Large intestine (tissue), 3 donors: Measurements from ENCODE around the gene SMG6. TPM values are rescaled to one million over a fixed set of nuclear protein-coding genes. Genes with fewer than 3 reads are reported as not detected.
"Not testable (repeated sequence)": the region's sequence is repeated elsewhere in the genome, so short reads cannot be mapped to it uniquely, and the experiment has no call there.

Experiments used
- DNase-seq, 2 donors: peaks; one replicate each; pipeline versions ENCODE4 v3.0.0 to v3.0.0-alpha.2; 2013
- H3K27ac ChIP-seq: one replicate; pipeline ENCODE4 v1.5.1; 2013; ENCODE audit warnings: low read length
- H3K27me3 ChIP-seq: 2 replicates; pipeline ENCODE4 v1.6.1; 2013; ENCODE audit warnings: low read length; ENCODE audit not compliant: control insufficient read depth, insufficient read depth
- H3K36me3 ChIP-seq: 2 replicates; pipeline ENCODE4 v1.6.1; 2013; ENCODE audit warnings: low read length; ENCODE audit not compliant: control insufficient read depth, insufficient read depth
- H3K4me1 ChIP-seq: one replicate; pipeline ENCODE4 v1.6.1; 2013; ENCODE audit warnings: low read length; ENCODE audit not compliant: control insufficient read depth, insufficient read depth
- H3K4me3 ChIP-seq: one replicate; pipeline ENCODE4 v1.5.1; 2013; ENCODE audit warnings: low read length
- H3K9me3 ChIP-seq: one replicate; pipeline ENCODE4 v1.6.1; 2013; ENCODE audit warnings: mild to moderate bottlenecking, low read depth, low read length, moderate library complexity; ENCODE audit not compliant: control insufficient read depth
- WGBS: methylation state at CpG from one replicate; pipeline ENCODE4 v1.1.5; 2013; ENCODE audit warnings: low lambda C conversion rate; ENCODE audit not compliant: insufficient coverage; 5-methylcytosine and 5-hydroxymethylcytosine counted together
- polyA plus RNA-seq: library from polyadenylated mRNA; unstranded; fragments of 120-200 nt; gene quantifications from one replicate; pipeline ENCODE4 v1.2.1, GENCODE V29; 2013

Gene SMG6
- polyA plus RNA-seq, 1 donor: 18.0 TPM

- no peak for DNase-seq
- H3K36me3 ChIP-seq: peaks cover 28% of the 10 kb centered on the region
- no peak overlapping the region for H3K4me3 ChIP-seq
- no peaks in the 10 kb centered on the region for H3K27me3 ChIP-seq
- peaks cover 26% of the 10 kb centered on the region for H3K4me1 ChIP-seq
- H3K9me3 ChIP-seq: no peaks in the 10 kb centered on the region
- 81% methylated on average over 2 of the region's 6 CpGs for WGBS
- H3K27ac ChIP-seq: peak overlapping the region; percentile 83
Observed at GRCh38 chr17:2171702-2172076, 131.9 kb downstream of the SMG6 start.

- Histone ChIP-seq H3K27me3 (no peaks in the 10 kb centered on the region), H3K4me3 (no peak overlapping the region), H3K4me1 (peaks cover 20% of the 10 kb centered on the region), H3K36me3 (peaks cover 32% of the 10 kb centered on the region), H3K9me3 (no peaks in the 10 kb centered on the region), H3K27ac (no peak overlapping the region)
- WGBS: 100% methylated on average over 1 of the region's 9 CpGs
- DNase-seq: no peak
Observed at GRCh38 chr17:2170023-2170422, 133.6 kb downstream of the SMG6 start.

- peaks cover 49% of the 10 kb centered on the region for H3K36me3 ChIP-seq
- not testable (repeated sequence) for H3K27me3 ChIP-seq
- WGBS: 100% methylated on average over 1 of the region's 12 CpGs
Observed at GRCh38 chr17:2165723-2166122, 137.9 kb downstream of the SMG6 start.

GRCh38 chr17:2158396-2158780, 145.2 kb downstream of the SMG6 start:
- H3K27ac ChIP-seq: no peak overlapping the region
- H3K4me1 ChIP-seq: no peaks in the 10 kb centered on the region
- DNase-seq: no peak
- 80% methylated on average over 1 of the region's 7 CpGs for WGBS
- no peaks in the 10 kb centered on the region for H3K27me3 ChIP-seq
- peaks cover 22% of the 10 kb centered on the region for H3K36me3 ChIP-seq
- H3K4me3 ChIP-seq: no peak overlapping the region
- H3K9me3 ChIP-seq: no peaks in the 10 kb centered on the region

More at GRCh38 chr17:2165723-2166122, 137.9 kb downstream of the SMG6 start:
- not testable (repeated sequence) for H3K27ac ChIP-seq, H3K9me3 ChIP-seq, DNase-seq, H3K4me1 ChIP-seq, H3K4me3 ChIP-seq

- Histone ChIP-seq H3K27me3 (no peaks in the 10 kb centered on the region), H3K36me3 (peaks cover 19% of the 10 kb centered on the region), H3K4me1 (no peaks in the 10 kb centered on the region), H3K9me3 (no peaks in the 10 kb centered on the region), H3K4me3 (no peak overlapping the region), H3K27ac (peak overlapping the region; percentile 5)
- DNase-seq: peak in 1 of 2 donors; percentile 42
- 60% methylated on average over 1 of the region's 3 CpGs for WGBS
Observed at GRCh38 chr17:2157675-2158395, 145.8 kb downstream of the SMG6 start.

GRCh38 chr17:2157081-2157480, 146.5 kb downstream of the SMG6 start:
- Histone ChIP-seq H3K4me1 (no peaks in the 10 kb centered on the region), H3K27me3 (no peaks in the 10 kb centered on the region), H3K9me3 (no peaks in the 10 kb centered on the region), H3K4me3 (no peak overlapping the region), H3K27ac (no peak overlapping the region), H3K36me3 (peaks cover 14% of the 10 kb centered on the region)
- DNase-seq: no peak
- WGBS: no CpG with 5 or more reads among the region's 4 CpGs

GRCh38 chr17:2156666-2157065, 146.9 kb downstream of the SMG6 start:
- DNase-seq: no peak
- Histone ChIP-seq H3K27me3 (no peaks in the 10 kb centered on the region), H3K27ac (no peak overlapping the region), H3K9me3 (no peaks in the 10 kb centered on the region), H3K4me3 (no peak overlapping the region), H3K4me1 (no peaks in the 10 kb centered on the region), H3K36me3 (peaks cover 14% of the 10 kb centered on the region)
- WGBS: 100% methylated on average over 1 of the region's 8 CpGs

GRCh38 chr17:2155573-2155972, 148.0 kb downstream of the SMG6 start:
- H3K9me3 ChIP-seq: no peaks in the 10 kb centered on the region
- no peaks in the 10 kb centered on the region for H3K27me3 ChIP-seq
- H3K4me3 ChIP-seq: no peak overlapping the region
- no peak overlapping the region for H3K27ac ChIP-seq
- 80% methylated on average over 2 of the region's 4 CpGs for WGBS
- peaks cover 13% of the 10 kb centered on the region for H3K36me3 ChIP-seq
- no peak for DNase-seq
- H3K4me1 ChIP-seq: no peaks in the 10 kb centered on the region

- Histone ChIP-seq H3K9me3 (no peaks in the 10 kb centered on the region), H3K27me3 (no peaks in the 10 kb centered on the region), H3K36me3 (peaks cover 27% of the 10 kb centered on the region), H3K27ac (no peak overlapping the region), H3K4me3 (no peak overlapping the region), H3K4me1 (no peaks in the 10 kb centered on the region)
- DNase-seq: no peak
- no CpG with 5 or more reads among the region's 6 CpGs for WGBS
Observed at GRCh38 chr17:2151358-2152033, 152.1 kb downstream of the SMG6 start.

GRCh38 chr17:2150806-2151205, 152.8 kb downstream of the SMG6 start:
- H3K27ac ChIP-seq: no peak overlapping the region
- H3K4me3 ChIP-seq: no peak overlapping the region
- DNase-seq: no peak
- no CpG with 5 or more reads among the region's 6 CpGs for WGBS
- peaks cover 26% of the 10 kb centered on the region for H3K36me3 ChIP-seq
- H3K9me3 ChIP-seq: no peaks in the 10 kb centered on the region
- H3K27me3 ChIP-seq: no peaks in the 10 kb centered on the region
- no peaks in the 10 kb centered on the region for H3K4me1 ChIP-seq

- no peak for DNase-seq
Observed at GRCh38 chr17:2149934-2150333, 153.7 kb downstream of the SMG6 start.

More at GRCh38 chr17:2149934-2150333, 153.7 kb downstream of the SMG6 start:
- H3K4me3 ChIP-seq: no peak overlapping the region
- no CpG with 5 or more reads among the region's 10 CpGs for whole genome bisulfite sequencing
- no peak overlapping the region for H3K27ac ChIP-seq
- no peaks in the 10 kb centered on the region for H3K27me3 ChIP-seq
- no peaks in the 10 kb centered on the region for H3K4me1 ChIP-seq
- H3K9me3 ChIP-seq: no peaks in the 10 kb centered on the region
- H3K36me3 ChIP-seq: peaks cover 25% of the 10 kb centered on the region
